ENCODE measurements around the gene SORCS3.

Gene SORCS3

DNA sequence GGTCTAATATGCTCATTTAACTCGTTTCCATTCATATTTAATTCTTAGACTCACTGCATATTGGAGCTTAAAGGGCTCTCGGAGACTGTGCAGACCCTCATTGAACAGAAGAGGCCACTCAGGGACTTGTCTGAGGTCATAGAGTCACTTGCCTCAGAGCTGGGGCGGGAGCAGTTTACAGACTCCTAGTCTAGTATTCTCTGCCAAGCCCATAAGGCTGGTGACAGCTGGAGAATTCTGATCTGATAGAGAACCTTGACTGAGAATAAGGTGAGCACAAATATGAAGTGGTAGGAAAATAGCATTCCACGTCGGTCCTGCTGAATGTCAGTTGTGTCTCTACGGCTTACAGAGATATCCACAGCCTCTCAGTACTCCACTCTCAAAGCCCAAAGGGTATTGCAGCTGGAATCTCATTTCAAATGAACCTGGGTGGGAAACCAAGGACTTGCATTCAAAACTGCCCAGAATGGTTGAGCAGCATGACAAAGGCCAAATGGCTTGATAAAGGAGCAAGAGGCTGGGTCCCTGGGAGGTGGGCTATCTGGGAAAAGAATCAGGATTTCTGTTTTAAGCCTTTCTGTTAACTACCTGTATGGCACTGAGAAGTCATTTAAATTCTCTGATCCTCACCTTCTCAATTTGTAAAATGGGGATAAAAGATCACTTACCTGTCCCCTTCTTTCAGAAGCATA, 283.2 kb downstream of the SORCS3 start:
- Mint-ChIP-seq H3K4me1 (no peaks in the 10 kb centered on the region), H3K36me3 (no peaks in the 10 kb centered on the region), H3K27me3 (peaks cover 1% of the 10 kb centered on the region), H3K9me3 (no peaks in the 10 kb centered on the region), H3K4me3 (no peak overlapping the region), H3K27ac (no peak overlapping the region)
- ATAC-seq (ENCODE audit: low read depth), result no peak
- DNase-seq (ENCODE audit: low spot score in 2 of 2), result no peak

DNA sequence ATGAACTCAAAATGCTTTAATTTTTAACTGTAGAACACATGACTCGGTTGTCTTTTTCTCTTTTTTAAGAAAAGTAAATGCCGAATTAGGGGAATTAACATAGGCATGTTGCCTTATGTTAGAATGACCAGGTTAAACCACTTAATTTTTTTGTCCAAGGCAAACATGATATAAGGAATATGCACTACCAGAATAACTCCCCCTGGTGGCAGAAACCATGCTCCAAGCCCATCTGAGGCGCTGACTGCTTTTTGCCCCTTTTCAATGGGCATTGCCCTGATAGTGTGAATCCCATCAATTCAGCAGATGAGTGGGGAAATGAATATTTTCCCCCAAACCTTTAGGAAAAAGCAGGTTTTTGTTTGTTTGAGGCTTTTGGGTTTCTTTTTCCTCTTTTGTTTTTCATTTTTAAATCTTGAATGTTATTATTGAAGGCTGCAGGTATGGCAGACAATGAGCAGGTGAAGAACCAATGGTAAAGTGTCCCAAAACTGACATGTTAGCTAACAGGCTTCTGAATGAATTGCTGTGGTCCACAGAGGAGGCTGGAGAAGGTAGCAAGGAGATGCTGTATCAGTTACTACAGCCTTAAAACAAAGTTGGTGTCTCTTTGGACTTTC, 284.3 kb downstream of the SORCS3 start:
- no peak for ATAC-seq (ENCODE audit: low read depth)
- no peaks in the 10 kb centered on the region for H3K9me3 Mint-ChIP-seq
- no peak for DNase-seq (ENCODE audit: low spot score in 2 of 2)
- H3K4me3 Mint-ChIP-seq, result no peak overlapping the region
- H3K36me3 Mint-ChIP-seq, result no peaks in the 10 kb centered on the region
- H3K27ac Mint-ChIP-seq, result no peak overlapping the region
- no peaks in the 10 kb centered on the region for H3K4me1 Mint-ChIP-seq
- peaks cover 1% of the 10 kb centered on the region for H3K27me3 Mint-ChIP-seq

DNA sequence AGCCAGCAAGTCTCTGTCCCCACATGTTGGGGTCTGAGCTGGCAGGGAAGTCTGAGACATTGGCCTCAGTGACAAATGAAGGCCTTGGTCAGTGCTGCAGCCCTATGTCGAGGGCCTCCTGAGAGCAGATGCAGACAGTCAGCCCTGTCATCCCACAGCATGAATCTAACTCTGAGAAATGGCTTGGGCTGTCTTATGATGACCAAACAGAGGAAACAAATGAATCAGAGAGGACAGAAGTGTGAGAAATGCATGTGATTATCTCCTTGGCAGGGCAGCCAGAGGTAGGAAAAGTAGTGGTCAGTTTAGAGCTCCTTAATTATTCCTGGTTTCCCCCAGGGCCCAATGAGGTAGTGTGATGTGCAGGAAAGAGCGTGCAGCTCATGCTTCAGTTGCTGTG, 287.6 kb downstream of the SORCS3 start:
- Mint-ChIP-seq H3K36me3 (no peaks in the 10 kb centered on the region), H3K27ac (no peak overlapping the region), H3K9me3 (no peaks in the 10 kb centered on the region), H3K4me3 (no peak overlapping the region), H3K27me3 (peaks cover 1% of the 10 kb centered on the region), H3K4me1 (no peaks in the 10 kb centered on the region)
- no peak for DNase-seq (ENCODE audit: low spot score in 2 of 2)
- ATAC-seq (ENCODE audit: low read depth), result no peak

DNA sequence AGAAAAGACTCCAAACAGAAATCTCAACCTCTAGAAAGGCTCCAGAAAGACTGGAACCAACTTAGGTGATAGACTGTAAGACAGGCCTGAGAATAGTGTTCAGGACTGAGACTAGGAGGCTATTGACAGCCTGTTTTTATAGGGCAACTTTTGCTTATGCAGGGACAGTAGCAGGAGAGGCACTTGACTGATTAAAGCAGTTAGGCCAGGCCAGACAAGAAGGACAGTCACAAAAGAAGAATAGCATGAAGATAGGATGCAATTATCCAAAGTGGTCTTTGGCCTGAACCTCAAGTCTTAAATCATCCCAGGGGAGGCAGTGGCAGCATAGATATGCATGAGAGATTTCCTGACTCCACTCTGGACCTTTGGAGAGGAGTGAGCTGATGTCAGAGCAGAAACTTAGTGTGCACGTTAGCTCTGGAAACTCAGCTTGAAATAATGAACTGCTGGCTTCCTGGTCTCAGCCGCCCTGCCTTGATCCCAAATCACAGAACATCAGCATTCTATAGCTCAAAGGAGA, 290.6 kb downstream of the SORCS3 start:
- H3K9me3 Mint-ChIP-seq, result no peaks in the 10 kb centered on the region
- H3K4me3 Mint-ChIP-seq, result no peak overlapping the region
- H3K36me3 Mint-ChIP-seq, result no peaks in the 10 kb centered on the region
- peaks cover 2% of the 10 kb centered on the region for H3K27me3 Mint-ChIP-seq
- no peaks in the 10 kb centered on the region for H3K4me1 Mint-ChIP-seq
- ATAC-seq (ENCODE audit: low read depth), result no peak
- DNase-seq (ENCODE audit: low spot score in 2 of 2), result no peak
- H3K27ac Mint-ChIP-seq, result no peak overlapping the region

DNA sequence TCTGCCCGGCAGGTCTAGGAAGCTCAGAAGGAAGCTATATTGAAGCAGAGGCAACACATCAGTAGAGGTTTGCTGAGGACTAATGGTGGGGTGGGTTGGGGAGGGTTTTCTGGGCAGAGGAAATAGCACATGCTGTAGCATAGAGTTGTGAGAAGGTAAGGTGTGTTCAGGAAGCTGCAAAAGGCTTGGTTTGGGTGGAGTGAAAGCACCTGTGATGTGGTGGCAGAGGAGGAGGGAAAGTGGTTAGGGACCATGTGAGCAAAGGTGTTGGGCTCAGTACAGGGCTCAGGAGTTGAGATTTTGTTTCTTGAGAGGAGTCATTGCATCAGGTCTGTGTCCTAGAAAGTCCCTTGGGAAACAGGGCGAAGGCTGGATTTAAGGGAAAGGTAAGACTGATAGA, 294.6 kb downstream of the SORCS3 start:
- Mint-ChIP-seq H3K9me3 (peaks cover 2% of the 10 kb centered on the region), H3K36me3 (no peaks in the 10 kb centered on the region), H3K4me3 (no peak overlapping the region), H3K27ac (no peak overlapping the region), H3K4me1 (no peaks in the 10 kb centered on the region), H3K27me3 (peaks cover 2% of the 10 kb centered on the region)
- DNase-seq (ENCODE audit: low spot score in 2 of 2) (no peak), ATAC-seq (ENCODE audit: low read depth) (no peak)

DNA sequence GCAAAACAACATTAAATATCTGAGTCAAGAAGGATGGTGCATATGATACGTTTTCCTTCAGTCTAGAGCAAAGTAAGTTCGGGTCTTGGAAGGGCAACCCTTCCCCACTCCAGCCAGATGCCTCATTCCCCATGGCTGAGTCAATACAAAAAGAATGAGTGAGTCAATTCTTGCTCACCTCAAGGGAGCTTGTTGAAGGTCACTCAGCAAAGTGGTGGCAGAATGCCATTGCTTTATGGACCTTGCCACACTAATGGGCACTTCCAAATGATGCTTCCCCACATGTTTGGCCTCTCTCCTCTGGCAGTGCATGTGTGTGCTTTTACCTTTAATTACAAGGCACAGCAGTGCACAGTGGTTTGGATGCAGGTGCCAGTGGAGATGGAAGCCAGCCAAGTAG, 296.5 kb downstream of the SORCS3 start:
- no peak overlapping the region for H3K27ac Mint-ChIP-seq
- DNase-seq (ENCODE audit: low spot score in 2 of 2) (no peak), ATAC-seq (ENCODE audit: low read depth) (no peak)
- H3K4me1 Mint-ChIP-seq, result no peaks in the 10 kb centered on the region
- H3K4me3 Mint-ChIP-seq, result no peak overlapping the region
- no peaks in the 10 kb centered on the region for H3K36me3 Mint-ChIP-seq
- H3K9me3 Mint-ChIP-seq, result peaks cover 2% of the 10 kb centered on the region
- peaks cover 2% of the 10 kb centered on the region for H3K27me3 Mint-ChIP-seq

DNA sequence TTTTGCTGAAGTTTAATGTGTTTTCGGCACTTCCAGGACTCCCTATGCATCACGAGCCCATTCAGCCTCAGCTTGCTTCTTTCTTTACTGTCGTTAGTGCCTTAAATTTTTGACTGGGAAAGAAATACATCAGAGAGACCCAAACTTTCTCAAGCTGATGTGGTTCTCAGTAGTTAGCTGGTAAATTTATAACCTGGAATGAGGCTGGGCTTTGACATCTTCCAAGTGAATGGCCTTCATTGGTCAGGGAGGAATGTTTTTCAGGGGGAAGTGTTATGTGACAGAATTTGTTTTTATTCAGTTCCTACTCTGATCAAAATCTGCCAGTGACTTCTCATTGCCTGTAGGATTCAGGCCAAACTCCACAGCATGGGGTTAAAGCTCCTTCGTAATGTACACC, 296.9 kb downstream of the SORCS3 start:
- DNase-seq (ENCODE audit: low spot score in 2 of 2), result no peak
- H3K27ac Mint-ChIP-seq, result no peak overlapping the region
- H3K36me3 Mint-ChIP-seq, result no peaks in the 10 kb centered on the region
- no peaks in the 10 kb centered on the region for H3K4me1 Mint-ChIP-seq
- ATAC-seq (ENCODE audit: low read depth), result no peak
- peaks cover 2% of the 10 kb centered on the region for H3K9me3 Mint-ChIP-seq
- H3K4me3 Mint-ChIP-seq, result no peak overlapping the region
- H3K27me3 Mint-ChIP-seq, result peaks cover 2% of the 10 kb centered on the region

DNA sequence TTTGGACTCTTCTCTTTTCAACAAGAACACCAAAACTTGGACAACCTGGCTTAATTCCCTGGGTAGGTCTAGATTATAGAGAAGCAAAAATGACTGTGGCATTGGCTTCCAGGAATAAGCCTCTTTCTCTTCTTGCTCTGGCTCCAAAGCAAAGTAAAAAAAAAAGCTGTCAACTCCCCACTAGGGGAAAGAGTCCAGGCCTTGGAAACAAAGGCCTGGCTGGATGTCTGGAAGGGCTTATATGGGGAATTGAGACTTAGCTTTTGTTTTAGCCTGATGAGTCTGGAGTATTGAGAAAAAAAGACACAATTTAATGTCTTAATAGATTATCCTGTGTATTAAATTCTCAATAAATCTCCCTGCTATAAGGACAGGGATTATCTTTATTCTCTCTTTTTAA, 300.6 kb downstream of the SORCS3 start:
- ATAC-seq (ENCODE audit: low read depth) (no peak), DNase-seq (ENCODE audit: low spot score in 2 of 2) (no peak)
- no peak overlapping the region for H3K27ac Mint-ChIP-seq
- peaks cover 2% of the 10 kb centered on the region for H3K9me3 Mint-ChIP-seq
- no peaks in the 10 kb centered on the region for H3K4me1 Mint-ChIP-seq
- H3K4me3 Mint-ChIP-seq, result no peak overlapping the region
- no peaks in the 10 kb centered on the region for H3K36me3 Mint-ChIP-seq
- H3K27me3 Mint-ChIP-seq, result no peaks in the 10 kb centered on the region

DNA sequence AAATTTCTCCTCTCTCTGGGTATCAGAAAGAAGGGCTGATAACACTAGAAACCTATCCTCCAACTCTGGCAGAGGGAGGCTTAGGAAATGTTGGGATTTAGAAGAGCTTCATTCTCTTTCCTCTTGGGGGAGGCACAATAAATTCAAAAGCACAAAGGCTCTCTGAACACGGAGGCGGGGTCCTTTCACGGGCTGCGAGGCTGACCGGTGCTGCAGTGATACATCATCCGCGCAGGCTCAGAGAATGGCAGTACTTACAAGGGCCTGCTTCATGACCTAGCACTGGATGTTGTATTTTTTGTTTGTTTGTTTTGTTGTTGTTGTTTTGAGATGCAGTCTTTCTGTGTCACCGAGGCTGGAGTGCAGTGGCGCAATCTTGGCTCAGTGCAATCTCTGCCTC, 306.2 kb downstream of the SORCS3 start:
- no peaks in the 10 kb centered on the region for H3K9me3 Mint-ChIP-seq
- no peak overlapping the region for H3K27ac Mint-ChIP-seq
- H3K36me3 Mint-ChIP-seq, result no peaks in the 10 kb centered on the region
- no peak for DNase-seq (ENCODE audit: low spot score in 2 of 2)
- H3K4me3 Mint-ChIP-seq, result no peak overlapping the region
- no peaks in the 10 kb centered on the region for H3K27me3 Mint-ChIP-seq
- no peaks in the 10 kb centered on the region for H3K4me1 Mint-ChIP-seq
- ATAC-seq (ENCODE audit: low read depth), result no peak

DNA sequence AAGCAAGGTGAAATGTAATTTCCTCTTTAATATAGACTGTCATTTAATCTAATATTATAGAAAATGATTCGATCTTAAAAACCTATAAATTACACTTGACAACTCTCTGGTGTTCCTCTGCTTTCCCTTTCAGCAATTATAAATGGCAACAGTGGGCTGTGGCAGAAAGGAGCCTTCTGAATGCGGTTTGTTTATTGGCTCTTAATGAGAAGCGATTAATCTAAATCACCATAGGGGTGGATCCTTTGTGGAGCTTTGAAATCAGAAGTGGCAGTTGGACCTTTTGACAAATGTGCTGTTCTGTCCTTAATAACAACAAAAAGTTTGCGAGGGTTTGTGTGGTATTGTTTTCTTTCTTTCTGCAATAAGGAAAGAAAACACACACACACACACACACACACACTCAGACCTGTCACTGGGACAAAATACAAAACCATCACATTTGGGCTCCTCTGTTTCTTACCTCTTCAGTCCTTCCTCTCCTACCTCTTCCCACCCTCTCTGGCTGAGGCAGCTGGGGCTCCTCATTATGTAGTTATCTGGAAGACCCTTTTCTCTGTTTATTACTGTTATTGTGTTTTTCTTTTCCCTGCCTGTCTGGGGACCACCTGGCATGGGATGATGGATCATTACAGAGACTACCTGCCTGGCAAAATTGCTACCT, 316.2 kb downstream of the SORCS3 start:
- ATAC-seq (ENCODE audit: low read depth), result no peak
- Mint-ChIP-seq H3K9me3 (no peaks in the 10 kb centered on the region), H3K4me1 (no peaks in the 10 kb centered on the region), H3K27ac (no peak overlapping the region), H3K36me3 (no peaks in the 10 kb centered on the region), H3K4me3 (no peak overlapping the region), H3K27me3 (peaks cover 2% of the 10 kb centered on the region)
- no peak for DNase-seq (ENCODE audit: low spot score in 2 of 2)

DNA sequence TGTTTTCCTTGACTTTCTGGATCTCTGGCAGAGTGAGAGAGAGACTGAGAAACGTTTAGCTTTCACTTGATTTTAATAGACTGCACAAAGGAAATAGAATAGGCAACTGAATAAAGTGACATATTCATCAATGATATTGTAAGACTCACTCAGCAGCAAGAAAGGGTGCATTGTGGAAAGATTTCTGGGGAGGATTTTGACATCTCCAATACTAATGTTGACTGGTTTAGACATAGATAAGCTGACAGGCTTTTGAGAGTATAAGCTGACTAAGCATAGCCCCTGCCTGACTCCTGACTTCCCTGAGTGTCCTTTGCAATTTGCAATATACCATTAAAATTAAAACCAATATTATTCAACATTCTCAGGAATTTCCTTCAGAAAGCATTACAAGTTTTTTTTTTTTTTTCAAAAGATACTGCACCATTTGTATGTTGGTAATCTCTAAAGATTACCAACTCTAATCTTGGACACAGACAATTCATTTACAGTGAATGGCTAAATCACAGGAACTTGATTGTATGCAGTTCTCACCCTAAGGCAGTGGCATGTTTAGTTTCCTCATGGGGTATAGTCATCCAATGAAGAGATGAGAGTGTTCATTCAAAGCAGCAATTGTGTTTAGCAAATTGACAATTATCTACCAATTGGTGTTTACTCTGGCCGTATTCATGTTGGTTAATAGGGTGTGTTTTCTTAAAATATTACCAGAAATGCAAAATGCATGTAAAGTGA, 325.6 kb downstream of the SORCS3 start:
- peaks cover 2% of the 10 kb centered on the region for H3K27me3 Mint-ChIP-seq
- no peaks in the 10 kb centered on the region for H3K4me1 Mint-ChIP-seq
- H3K9me3 Mint-ChIP-seq, result peaks cover 10% of the 10 kb centered on the region
- H3K27ac Mint-ChIP-seq, result no peak overlapping the region
- no peak for ATAC-seq (ENCODE audit: low read depth)
- no peak overlapping the region for H3K4me3 Mint-ChIP-seq
- DNase-seq (ENCODE audit: low spot score in 2 of 2), result no peak
- H3K36me3 Mint-ChIP-seq, result no peaks in the 10 kb centered on the region

DNA sequence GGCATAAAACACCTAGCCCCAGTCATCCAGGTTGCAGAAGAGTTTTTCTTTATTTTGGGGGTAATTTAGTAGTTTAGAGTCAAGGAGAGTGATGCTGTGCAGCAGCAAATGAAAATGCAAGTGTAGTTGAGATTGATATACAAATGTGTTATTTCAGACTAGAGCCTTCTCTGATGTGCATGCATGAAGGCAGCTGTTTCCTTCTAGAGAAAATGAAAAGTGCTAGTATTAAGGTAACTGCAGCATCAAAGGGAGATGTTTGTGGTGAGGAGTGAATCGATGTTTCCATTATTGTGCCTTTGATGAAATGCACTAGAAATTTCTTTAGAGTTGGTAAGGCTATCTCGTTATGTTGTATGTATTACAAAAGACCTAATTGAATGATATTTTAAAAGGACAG, 339.3 kb downstream of the SORCS3 start:
- DNase-seq (ENCODE audit: low spot score in 2 of 2) (no peak), ATAC-seq (ENCODE audit: low read depth) (no peak)
- Mint-ChIP-seq H3K4me1 (no peaks in the 10 kb centered on the region), H3K9me3 (no peaks in the 10 kb centered on the region), H3K36me3 (no peaks in the 10 kb centered on the region), H3K4me3 (no peak overlapping the region), H3K27ac (no peak overlapping the region), H3K27me3 (no peaks in the 10 kb centered on the region)

DNA sequence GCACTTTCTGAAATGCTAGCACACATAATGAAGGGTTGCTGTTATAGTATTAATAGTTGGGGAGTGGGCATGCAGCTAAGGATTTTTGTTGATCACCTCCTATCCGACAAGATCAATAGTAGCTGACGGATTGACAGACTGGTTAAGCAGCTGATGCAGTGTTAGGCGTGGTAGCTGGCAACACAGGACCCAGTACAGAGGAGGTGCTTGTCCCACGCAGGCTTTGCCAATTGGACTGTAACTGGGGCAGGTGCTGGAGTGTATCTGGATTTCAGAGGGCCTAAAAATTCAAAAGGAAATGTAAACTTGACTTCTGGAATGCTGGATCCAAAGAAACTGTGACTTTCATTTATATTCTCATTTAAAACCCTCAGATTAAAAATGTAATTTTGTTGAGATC, 340.9 kb downstream of the SORCS3 start:
- DNase-seq (ENCODE audit: low spot score in 2 of 2) (no peak), ATAC-seq (ENCODE audit: low read depth) (no peak)
- Mint-ChIP-seq H3K27ac (no peak overlapping the region), H3K36me3 (no peaks in the 10 kb centered on the region), H3K4me3 (no peak overlapping the region), H3K9me3 (no peaks in the 10 kb centered on the region), H3K27me3 (no peaks in the 10 kb centered on the region), H3K4me1 (no peaks in the 10 kb centered on the region)

DNA sequence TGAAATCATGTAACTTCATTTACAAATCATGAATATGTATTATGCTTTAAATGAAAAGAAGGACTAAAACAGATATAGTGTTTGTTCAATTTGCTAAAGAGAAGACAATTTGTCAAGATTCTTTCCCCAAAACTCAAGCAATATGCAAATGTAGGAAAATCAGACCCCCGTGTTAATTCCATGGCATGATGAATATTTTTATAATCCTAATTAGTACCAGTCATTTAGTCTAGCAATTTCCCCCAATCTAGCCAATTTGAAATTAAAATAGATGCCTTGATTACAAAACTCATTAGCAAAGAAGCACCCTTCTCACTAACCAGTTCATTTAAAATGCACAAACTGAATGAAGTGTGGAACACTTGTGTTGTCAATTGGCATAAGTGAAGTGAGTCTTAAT, 347.6 kb downstream of the SORCS3 start:
- Mint-ChIP-seq H3K4me3 (no peak overlapping the region), H3K9me3 (peaks cover 1% of the 10 kb centered on the region), H3K36me3 (no peaks in the 10 kb centered on the region)

More for the DNA sequence above, 347.6 kb downstream of the SORCS3 start:
- DNase-seq (ENCODE audit: low spot score in 2 of 2) (no peak), ATAC-seq (ENCODE audit: low read depth) (no peak)
- no peaks in the 10 kb centered on the region for H3K27me3 Mint-ChIP-seq
- H3K4me1 Mint-ChIP-seq, result no peaks in the 10 kb centered on the region
- no peak overlapping the region for H3K27ac Mint-ChIP-seq
